Brain microvascular endothelial cell (primary cell): ENCODE measurements around the gene RRBP1.

Source experiments
- DNase-seq: peaks from one replicate; pipeline ENCODE4 v3.0.0-alpha.2; 2020
- H3K27ac ChIP-seq: fragments of 250-450 bp; sonication (Bioruptor Pico); 2 replicates; pipeline ENCODE4 v1.5.1; 2020; ENCODE audit warnings: mild to moderate bottlenecking, moderate library complexity
- H3K27me3 ChIP-seq: fragments of 250-450 bp; sonication (Bioruptor Pico); replicated peaks from 2 replicates; pipeline ENCODE4 v1.5.1; 2020; ENCODE audit warnings: mild to moderate bottlenecking
- H3K36me3 ChIP-seq: fragments of 250-450 bp; sonication (Bioruptor Pico); replicated peaks from 2 replicates; pipeline ENCODE4 v1.5.1; 2020; ENCODE audit warnings: mild to moderate bottlenecking
- H3K4me3 ChIP-seq: 2 replicates; pipeline ENCODE4 v1.5.1; 2011; ENCODE audit warnings: low read depth, mild to moderate bottlenecking, control low read depth, low read length, moderate library complexity
- in situ Hi-C: cut with HindIII; loops from 2 replicates; pipeline ENCODE4 v1.10.0; 2017; ENCODE audit warnings: low sequenced_read_pairs, low pct_ligation_motif_present
- TF ChIP-seq, protein P1 (sequence below): IDR thresholded peaks from 2 replicates; pipeline ENCODE4 v1.5.1; 2011; ENCODE audit warnings: low read depth, mild to moderate bottlenecking, moderate library complexity, low read length, control low read depth, inconsistent platforms; ENCODE audit errors: missing control alignments

Gene RRBP1

DNA sequence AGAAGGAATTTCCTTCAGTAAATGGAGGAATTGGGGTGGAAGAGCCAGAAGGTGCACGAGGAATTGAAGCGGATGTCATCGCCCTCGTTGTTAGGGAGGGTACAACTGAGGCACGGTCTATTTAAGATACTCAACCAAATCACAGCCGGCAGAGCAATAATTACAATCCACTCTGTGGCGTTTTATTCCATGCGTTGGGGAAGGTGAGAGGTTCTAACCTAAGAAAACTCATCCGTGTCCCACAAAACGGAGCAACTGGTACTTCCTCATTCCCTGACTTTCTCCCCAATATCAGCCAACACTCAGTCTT lies 802 bp upstream of the RRBP1 start:
- TF ChIP-seq, protein P1, sequence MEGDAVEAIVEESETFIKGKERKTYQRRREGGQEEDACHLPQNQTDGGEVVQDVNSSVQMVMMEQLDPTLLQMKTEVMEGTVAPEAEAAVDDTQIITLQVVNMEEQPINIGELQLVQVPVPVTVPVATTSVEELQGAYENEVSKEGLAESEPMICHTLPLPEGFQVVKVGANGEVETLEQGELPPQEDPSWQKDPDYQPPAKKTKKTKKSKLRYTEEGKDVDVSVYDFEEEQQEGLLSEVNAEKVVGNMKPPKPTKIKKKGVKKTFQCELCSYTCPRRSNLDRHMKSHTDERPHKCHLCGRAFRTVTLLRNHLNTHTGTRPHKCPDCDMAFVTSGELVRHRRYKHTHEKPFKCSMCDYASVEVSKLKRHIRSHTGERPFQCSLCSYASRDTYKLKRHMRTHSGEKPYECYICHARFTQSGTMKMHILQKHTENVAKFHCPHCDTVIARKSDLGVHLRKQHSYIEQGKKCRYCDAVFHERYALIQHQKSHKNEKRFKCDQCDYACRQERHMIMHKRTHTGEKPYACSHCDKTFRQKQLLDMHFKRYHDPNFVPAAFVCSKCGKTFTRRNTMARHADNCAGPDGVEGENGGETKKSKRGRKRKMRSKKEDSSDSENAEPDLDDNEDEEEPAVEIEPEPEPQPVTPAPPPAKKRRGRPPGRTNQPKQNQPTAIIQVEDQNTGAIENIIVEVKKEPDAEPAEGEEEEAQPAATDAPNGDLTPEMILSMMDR: no peak
- Histone ChIP-seq H3K36me3 (peaks cover 29% of the 10 kb centered on the region), H3K27me3 (peaks cover 10% of the 10 kb centered on the region), H3K4me3 (peak overlapping the region; percentile 60), H3K27ac (no peak overlapping the region)
- no peak for DNase-seq
- in situ Hi-C loops: no loop called here

DNA sequence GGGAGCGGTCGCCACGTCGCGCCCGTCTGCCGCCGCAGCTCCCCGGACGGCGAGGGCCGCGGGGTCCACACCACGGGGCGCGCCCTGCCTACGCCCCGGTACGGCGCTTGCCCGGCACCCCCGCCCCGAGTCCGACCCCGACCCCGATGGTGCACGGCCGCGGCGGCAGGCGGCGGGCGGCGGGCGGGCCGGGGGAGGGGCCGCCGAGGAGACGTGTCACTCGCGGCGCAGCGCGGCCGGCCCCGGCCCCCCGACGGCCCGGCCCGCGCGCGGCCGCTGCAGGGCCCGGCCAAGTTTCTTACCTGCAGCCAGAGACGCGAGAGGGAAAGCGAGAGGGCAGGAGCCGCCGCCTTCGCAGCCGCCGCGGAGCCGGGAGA lies 328 bp downstream of the RRBP1 start:
- Histone ChIP-seq H3K4me3 (peak overlapping the region; percentile 82), H3K27ac (peak overlapping the region; percentile 98), H3K27me3 (peaks cover 10% of the 10 kb centered on the region), H3K36me3 (peaks cover 37% of the 10 kb centered on the region)
- TF ChIP-seq, protein P1: no peak
- in situ Hi-C loops: no loop called here
- no peak for DNase-seq

DNA sequence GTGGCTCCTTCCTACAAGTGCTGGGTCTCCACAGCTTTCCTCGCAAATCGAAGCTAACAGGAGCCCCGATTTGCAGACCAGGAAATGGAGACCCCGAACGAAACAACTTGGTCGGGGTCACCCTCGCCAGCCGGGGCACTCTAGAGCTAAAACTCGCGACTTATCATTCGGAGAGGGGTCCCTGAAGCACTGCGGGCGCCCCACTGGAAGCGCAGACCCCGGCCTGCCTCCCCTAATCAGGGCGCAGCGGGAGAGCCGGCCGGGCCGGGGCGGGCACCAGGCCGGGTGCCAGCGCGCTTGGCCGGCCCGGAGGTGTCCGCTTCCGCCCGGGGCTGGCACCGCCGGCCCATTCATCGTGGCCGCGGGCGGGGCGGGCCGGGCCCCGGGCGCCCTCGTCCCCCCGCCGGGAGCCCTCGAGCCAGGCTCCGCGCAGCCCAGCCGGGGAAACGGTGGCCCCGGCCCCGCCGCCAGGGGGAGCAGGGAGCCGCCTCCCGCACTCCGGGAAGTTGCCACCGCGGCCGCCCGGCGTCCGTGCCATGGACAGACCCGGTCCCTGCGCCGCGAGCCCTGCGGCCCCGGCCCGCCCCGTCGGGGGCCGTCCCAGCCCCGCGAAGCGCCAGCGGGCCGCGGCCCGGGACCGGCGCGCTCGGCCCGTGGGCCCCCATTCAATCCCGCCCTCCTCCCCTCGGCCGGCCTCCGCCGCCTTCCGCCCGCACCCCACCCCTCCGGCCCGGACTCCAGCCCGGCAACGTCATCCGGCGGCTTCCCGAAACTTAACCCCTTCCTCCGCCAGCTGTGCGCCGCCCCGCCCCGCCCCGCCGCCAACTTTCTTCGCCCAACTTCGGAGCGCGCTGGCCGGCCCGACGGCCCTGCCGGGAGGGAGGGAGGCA lies 961 bp downstream of the RRBP1 start:
- peak; percentile 48 for DNase-seq
- Histone ChIP-seq H3K27me3 (peaks cover 10% of the 10 kb centered on the region), H3K27ac (peak overlapping the region; percentile 98), H3K36me3 (peaks cover 41% of the 10 kb centered on the region), H3K4me3 (peak overlapping the region; percentile 82)
- in situ Hi-C loops: no loop called here
- TF ChIP-seq, protein P1: peak; percentile 61

GRCh38 chr20:17679941-17680835 lies 1.9 kb downstream of the RRBP1 start:
- Histone ChIP-seq H3K27ac (peak overlapping the region; percentile 98), H3K36me3 (peaks cover 48% of the 10 kb centered on the region), H3K4me3 (peak overlapping the region; percentile 82), H3K27me3 (peaks cover 8% of the 10 kb centered on the region)
- DNase-seq: peak; percentile 56
- in situ Hi-C loops: no loop called here
- TF ChIP-seq, protein P1: no peak

DNA sequence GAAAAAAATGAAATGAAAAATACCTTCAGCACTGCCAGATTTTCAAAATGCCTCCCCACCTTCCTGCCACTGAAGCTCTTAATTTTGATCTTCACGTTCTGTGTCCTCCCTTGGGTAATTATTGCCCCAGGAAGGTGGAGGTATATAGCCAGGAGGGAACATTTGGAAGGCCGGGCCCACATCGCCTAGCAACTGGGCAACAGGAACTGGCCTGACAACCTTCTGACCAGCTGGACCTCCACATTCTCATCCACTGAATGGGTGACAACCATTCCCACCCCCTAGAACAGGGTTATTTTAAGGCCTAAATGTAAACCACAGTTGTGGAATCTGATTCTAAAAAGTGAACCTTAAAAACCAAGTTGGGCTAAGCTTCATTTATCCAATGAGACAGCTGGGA lies 3.2 kb downstream of the RRBP1 start:
- Histone ChIP-seq H3K27me3 (no peaks in the 10 kb centered on the region), H3K4me3 (no peak overlapping the region), H3K27ac (no peak overlapping the region), H3K36me3 (peaks cover 57% of the 10 kb centered on the region)
- TF ChIP-seq, protein P1: no peak
- DNase-seq: no peak
- in situ Hi-C loops: no loop called here
